ENCODE results near the gene CD180.

CD180 gene

DNA sequence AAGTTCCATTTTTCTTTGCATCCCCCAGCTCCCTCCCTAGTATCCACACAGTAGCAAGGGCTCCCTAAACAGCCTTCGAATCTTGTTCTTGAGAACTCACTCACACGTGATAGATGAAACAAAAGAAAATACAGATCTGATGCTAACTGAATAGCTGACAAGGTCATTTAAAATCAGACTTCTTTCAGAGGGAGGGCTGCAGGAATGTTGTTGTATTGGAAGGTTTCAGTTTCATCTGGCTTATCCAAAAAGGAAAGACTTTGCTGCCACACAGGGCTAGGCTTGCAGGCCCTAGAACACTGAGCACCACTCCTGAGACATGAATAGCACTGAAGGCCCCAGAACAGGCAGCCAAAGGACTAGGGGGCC is 3.2 kb downstream of the CD180 start:
- no peak overlapping the region for H2AK5ac ChIP-seq (ENCODE audit: low read depth, low read length)
- H3K14ac ChIP-seq (ENCODE audit: low read length), result no peak overlapping the region
- no peaks in the 10 kb centered on the region for H3K27me3 ChIP-seq (ENCODE audit: control insufficient read depth in 3 of 3, insufficient read depth in 3 of 3, low read depth in 1 of 3, low read length in 3 of 3)
- no peak overlapping the region for H4K8ac ChIP-seq (ENCODE audit: low read depth, low read length)
- peaks cover 2 to 9% of the 10 kb centered on the region in 2 donors for H3K4me1 ChIP-seq (ENCODE audit: control insufficient read depth in 2 of 2, insufficient read depth in 1 of 2, low read depth in 1 of 2, low read length in 2 of 2)
- H3K9ac ChIP-seq (ENCODE audit: low read depth, low read length, poor library complexity), result no peak overlapping the region
- no peaks in the 10 kb centered on the region for H3K79me1 ChIP-seq (ENCODE audit: low read depth, low read length)
- H4K91ac ChIP-seq (ENCODE audit: low read depth, low read length, poor library complexity), result no peak overlapping the region
- H2BK15ac ChIP-seq (ENCODE audit: low read length), result no peak overlapping the region
- H2BK12ac ChIP-seq (ENCODE audit: low read length), result no peak overlapping the region
- H3K23ac ChIP-seq (ENCODE audit: low read depth, low read length, poor library complexity), result no peak overlapping the region
- no peak for DNase-seq (ENCODE audit: low spot score)
- peak overlapping the region; percentile 66 for H2AFZ ChIP-seq (ENCODE audit: low read length)
- H3K36me3 ChIP-seq (replicated peaks in 1 of 2; ENCODE audit: control insufficient read depth in 2 of 2, insufficient read depth in 2 of 2, low read length in 2 of 2), result no peaks in the 10 kb centered on the region
- H3K4ac ChIP-seq (ENCODE audit: low read length), result no peak overlapping the region
- WGBS, 2 donors (ENCODE audit: extremely low coverage in 2 of 2, insufficient read length in 2 of 2, insufficient replicate concordance in 1 of 2), result no CpG with 5 or more reads among the region's 2 CpGs
- H3K4me2 ChIP-seq (ENCODE audit: insufficient read depth, low read length, poor library complexity, severe bottlenecking), result no peak overlapping the region
- no peak overlapping the region for H2BK120ac ChIP-seq (ENCODE audit: low read depth, low read length)
- no peak overlapping the region for H3K27ac ChIP-seq (replicated peaks; ENCODE audit: low read length)
- no peak overlapping the region for H2BK5ac ChIP-seq (ENCODE audit: low read length)
- H3K9me3 ChIP-seq (replicated peaks in 1 of 2; ENCODE audit: control insufficient read depth in 2 of 2, insufficient read depth in 1 of 2, low read depth in 1 of 2, low read length in 2 of 2), result peaks cover 2 to 5% of the 10 kb centered on the region in 2 donors
- H3K4me3 ChIP-seq (ENCODE audit: low read length in 2 of 2), result no peak overlapping the region
- H3K18ac ChIP-seq (ENCODE audit: low read length), result no peak overlapping the region

- H3K14ac ChIP-seq (ENCODE audit: low read length), result no peak overlapping the region
- H2AFZ ChIP-seq (ENCODE audit: low read length), result peak overlapping the region; percentile 66
- no peak overlapping the region for H3K23ac ChIP-seq (ENCODE audit: low read depth, low read length, poor library complexity)
- no peak overlapping the region for H2BK120ac ChIP-seq (ENCODE audit: low read depth, low read length)
- H3K27ac ChIP-seq (replicated peaks; ENCODE audit: low read length), result no peak overlapping the region
- peaks cover 2 to 11% of the 10 kb centered on the region in 2 donors for H3K4me1 ChIP-seq (ENCODE audit: control insufficient read depth in 2 of 2, insufficient read depth in 1 of 2, low read depth in 1 of 2, low read length in 2 of 2)
- WGBS, 2 donors (ENCODE audit: extremely low coverage in 2 of 2, insufficient read length in 2 of 2, insufficient replicate concordance in 1 of 2), result no CpG with 5 or more reads among the region's 9 CpGs
- no peak for DNase-seq (ENCODE audit: low spot score)
- H3K9me3 ChIP-seq (replicated peaks in 1 of 2; ENCODE audit: control insufficient read depth in 2 of 2, insufficient read depth in 1 of 2, low read depth in 1 of 2, low read length in 2 of 2), result peaks cover 2 to 5% of the 10 kb centered on the region in 2 donors
- no peak overlapping the region for H3K4me2 ChIP-seq (ENCODE audit: insufficient read depth, low read length, poor library complexity, severe bottlenecking)
- H2AK5ac ChIP-seq (ENCODE audit: low read depth, low read length), result no peak overlapping the region
- H3K4me3 ChIP-seq (ENCODE audit: low read length in 2 of 2), result no peak overlapping the region
- H2BK15ac ChIP-seq (ENCODE audit: low read length), result no peak overlapping the region
- no peaks in the 10 kb centered on the region for H3K27me3 ChIP-seq (ENCODE audit: control insufficient read depth in 3 of 3, insufficient read depth in 3 of 3, low read depth in 1 of 3, low read length in 3 of 3)
- no peak overlapping the region for H3K18ac ChIP-seq (ENCODE audit: low read length)
- H4K8ac ChIP-seq (ENCODE audit: low read depth, low read length), result no peak overlapping the region
- H2BK5ac ChIP-seq (ENCODE audit: low read length), result no peak overlapping the region
- H2BK12ac ChIP-seq (ENCODE audit: low read length), result no peak overlapping the region
- H3K9ac ChIP-seq (ENCODE audit: low read depth, low read length, poor library complexity), result no peak overlapping the region
- no peak overlapping the region for H3K4ac ChIP-seq (ENCODE audit: low read length)
- H4K91ac ChIP-seq (ENCODE audit: low read depth, low read length, poor library complexity), result no peak overlapping the region
- no peaks in the 10 kb centered on the region for H3K36me3 ChIP-seq (replicated peaks in 1 of 2; ENCODE audit: control insufficient read depth in 2 of 2, insufficient read depth in 2 of 2, low read length in 2 of 2)
- H3K79me1 ChIP-seq (ENCODE audit: low read depth, low read length), result no peaks in the 10 kb centered on the region
Measured at GRCh38 chr5:67192719-67193438, 3.7 kb downstream of the CD180 start.

- Histone ChIP-seq H3K9ac (ENCODE audit: low read depth, low read length, poor library complexity) (no peak overlapping the region), H3K4me3 (ENCODE audit: low read length in 2 of 2) (no peak overlapping the region), H2BK15ac (ENCODE audit: low read length) (no peak overlapping the region), H2BK120ac (ENCODE audit: low read depth, low read length) (no peak overlapping the region), H3K36me3 (replicated peaks in 1 of 2; ENCODE audit: control insufficient read depth in 2 of 2, insufficient read depth in 2 of 2, low read length in 2 of 2) (no peaks in the 10 kb centered on the region), H4K8ac (ENCODE audit: low read depth, low read length) (no peak overlapping the region), H3K4me1 (ENCODE audit: control insufficient read depth in 2 of 2, insufficient read depth in 1 of 2, low read depth in 1 of 2, low read length in 2 of 2) (peaks cover 2 to 11% of the 10 kb centered on the region in 2 donors), H3K14ac (ENCODE audit: low read length) (no peak overlapping the region), H3K4ac (ENCODE audit: low read length) (no peak overlapping the region), H3K27me3 (ENCODE audit: control insufficient read depth in 3 of 3, insufficient read depth in 3 of 3, low read depth in 1 of 3, low read length in 3 of 3) (no peaks in the 10 kb centered on the region), H3K18ac (ENCODE audit: low read length) (no peak overlapping the region), H4K91ac (ENCODE audit: low read depth, low read length, poor library complexity) (no peak overlapping the region), H3K27ac (replicated peaks; ENCODE audit: low read length) (no peak overlapping the region), H2BK5ac (ENCODE audit: low read length) (no peak overlapping the region), H2AFZ (ENCODE audit: low read length) (peak overlapping the region; percentile 4), H3K4me2 (ENCODE audit: insufficient read depth, low read length, poor library complexity, severe bottlenecking) (no peak overlapping the region), H3K23ac (ENCODE audit: low read depth, low read length, poor library complexity) (no peak overlapping the region), H2AK5ac (ENCODE audit: low read depth, low read length) (no peak overlapping the region), H2BK12ac (ENCODE audit: low read length) (no peak overlapping the region), H3K79me1 (ENCODE audit: low read depth, low read length) (no peaks in the 10 kb centered on the region), H3K9me3 (replicated peaks in 1 of 2; ENCODE audit: control insufficient read depth in 2 of 2, insufficient read depth in 1 of 2, low read depth in 1 of 2, low read length in 2 of 2) (peaks cover 2 to 5% of the 10 kb centered on the region in 2 donors)
- no peak for DNase-seq (ENCODE audit: low spot score)
- no CpG with 5 or more reads among the region's 5 CpGs for WGBS, 2 donors (ENCODE audit: extremely low coverage in 2 of 2, insufficient read length in 2 of 2, insufficient replicate concordance in 1 of 2)
Measured at GRCh38 chr5:67190861-67191260, 5.7 kb downstream of the CD180 start.

- Histone ChIP-seq H4K91ac (ENCODE audit: low read depth, low read length, poor library complexity) (no peak overlapping the region), H3K4me3 (ENCODE audit: low read length in 2 of 2) (no peak overlapping the region), H2BK5ac (ENCODE audit: low read length) (no peak overlapping the region), H3K79me1 (ENCODE audit: low read depth, low read length) (no peaks in the 10 kb centered on the region), H3K4me1 (ENCODE audit: control insufficient read depth in 2 of 2, insufficient read depth in 1 of 2, low read depth in 1 of 2, low read length in 2 of 2) (peaks cover 2 to 11% of the 10 kb centered on the region in 2 donors), H3K4me2 (ENCODE audit: insufficient read depth, low read length, poor library complexity, severe bottlenecking) (no peak overlapping the region), H2BK12ac (ENCODE audit: low read length) (no peak overlapping the region), H2AK5ac (ENCODE audit: low read depth, low read length) (no peak overlapping the region), H3K18ac (ENCODE audit: low read length) (no peak overlapping the region), H4K8ac (ENCODE audit: low read depth, low read length) (no peak overlapping the region), H2AFZ (ENCODE audit: low read length) (no peak overlapping the region), H3K14ac (ENCODE audit: low read length) (no peak overlapping the region), H2BK15ac (ENCODE audit: low read length) (no peak overlapping the region), H2BK120ac (ENCODE audit: low read depth, low read length) (no peak overlapping the region), H3K27me3 (ENCODE audit: control insufficient read depth in 3 of 3, insufficient read depth in 3 of 3, low read depth in 1 of 3, low read length in 3 of 3) (no peaks in the 10 kb centered on the region), H3K36me3 (replicated peaks in 1 of 2; ENCODE audit: control insufficient read depth in 2 of 2, insufficient read depth in 2 of 2, low read length in 2 of 2) (no peaks in the 10 kb centered on the region), H3K4ac (ENCODE audit: low read length) (no peak overlapping the region), H3K27ac (replicated peaks; ENCODE audit: low read length) (no peak overlapping the region), H3K9me3 (replicated peaks in 1 of 2; ENCODE audit: control insufficient read depth in 2 of 2, insufficient read depth in 1 of 2, low read depth in 1 of 2, low read length in 2 of 2) (peaks cover under 1 to 5% of the 10 kb centered on the region in 2 donors), H3K9ac (ENCODE audit: low read depth, low read length, poor library complexity) (no peak overlapping the region), H3K23ac (ENCODE audit: low read depth, low read length, poor library complexity) (no peak overlapping the region)
- no CpG with 5 or more reads among the region's 4 CpGs for WGBS, 2 donors (ENCODE audit: extremely low coverage in 2 of 2, insufficient read length in 2 of 2, insufficient replicate concordance in 1 of 2)
- DNase-seq (ENCODE audit: low spot score), result no peak
Measured at GRCh38 chr5:67190410-67190809, 6.2 kb downstream of the CD180 start.
